HEK293 (cell line): ENCODE results near the gene FAXC.

Experiments
- EGR2 ChIP-seq: fragments of 450-650 bp; formaldehyde crosslinking; IDR thresholded peaks from 2 replicates; pipeline ENCODE4 v1.5.1; 2016; ENCODE audit warnings: low read depth, missing biosample characterization, missing genetic modification characterization
- GLIS1 ChIP-seq: fragments of 450-650 bp; formaldehyde crosslinking; IDR thresholded peaks from 2 replicates; pipeline ENCODE4 v1.5.1; 2016; ENCODE audit warnings: missing biosample characterization, missing genetic modification characterization
- GLIS2 ChIP-seq: fragments of 450-650 bp; formaldehyde crosslinking; IDR thresholded peaks from 2 replicates; pipeline ENCODE4 v1.5.1; 2016; ENCODE audit warnings: missing biosample characterization, missing genetic modification characterization
- HOXD13 ChIP-seq: sonication (generic); formaldehyde crosslinking; IDR thresholded peaks from 2 replicates; pipeline ENCODE4 v1.8.0; 2022; ENCODE audit warnings: missing genetic modification reagents, borderline replicate concordance
- KLF10 ChIP-seq: fragments of 450-650 bp; IDR thresholded peaks from 2 replicates; pipeline ENCODE4 v1.5.1; 2018; ENCODE audit warnings: missing biosample characterization, mild to moderate bottlenecking, missing genetic modification characterization
- OSR2 ChIP-seq: fragments of 450-650 bp; formaldehyde crosslinking; IDR thresholded peaks from 2 replicates; pipeline ENCODE4 v1.5.1; 2016; ENCODE audit warnings: missing biosample characterization, missing genetic modification characterization
- SALL2 ChIP-seq: fragments of 450-650 bp; formaldehyde crosslinking; IDR thresholded peaks from 2 replicates; pipeline ENCODE4 v1.5.0; 2017; ENCODE audit warnings: missing biosample characterization, mild to moderate bottlenecking, missing genetic modification characterization, borderline replicate concordance
- SETDB1 ChIP-seq: IDR thresholded peaks from one replicate; pipeline ENCODE4 v1.6.1; 2017; ENCODE audit warnings: mild to moderate bottlenecking, low read length, moderate library complexity, mixed read lengths; ENCODE audit not compliant: insufficient read length
- TRIM28 ChIP-seq: IDR thresholded peaks from 2 replicates; pipeline ENCODE4 v1.6.1; 2011; ENCODE audit warnings: low read length, control low read depth, borderline replicate concordance
- YY1 ChIP-seq: fragments of 450-650 bp; formaldehyde crosslinking; IDR thresholded peaks from 2 replicates; pipeline ENCODE4 v1.5.1; 2018; ENCODE audit warnings: missing biosample characterization, missing genetic modification characterization
- ZBTB20 ChIP-seq: fragments of 450-650 bp; formaldehyde crosslinking; IDR thresholded peaks from 2 replicates; pipeline ENCODE4 v1.5.1; 2016; ENCODE audit warnings: missing biosample characterization, missing genetic modification characterization
- ZBTB21 ChIP-seq: fragments of 450-650 bp; formaldehyde crosslinking; IDR thresholded peaks from 2 replicates; pipeline ENCODE4 v1.5.1; 2017; ENCODE audit warnings: missing biosample characterization, missing genetic modification characterization
- ZBTB8A ChIP-seq: fragments of 450-650 bp; formaldehyde crosslinking; IDR thresholded peaks from 2 replicates; pipeline ENCODE4 v1.5.1; 2016; ENCODE audit warnings: missing biosample characterization, missing genetic modification characterization
- ZEB2 ChIP-seq: fragments of 450-650 bp; formaldehyde crosslinking; IDR thresholded peaks from 2 replicates; pipeline ENCODE4 v1.5.1; 2016; ENCODE audit warnings: missing biosample characterization, missing genetic modification characterization
- ZFP37 ChIP-seq: fragments of 450-650 bp; formaldehyde crosslinking; IDR thresholded peaks from 2 replicates; pipeline ENCODE4 v1.5.1; 2016; ENCODE audit warnings: missing biosample characterization, missing genetic modification characterization
- ZFP41 ChIP-seq: fragments of 450-650 bp; formaldehyde crosslinking; IDR thresholded peaks from 2 replicates; pipeline ENCODE4 v1.5.1; 2016; ENCODE audit warnings: missing biosample characterization, missing genetic modification characterization, borderline replicate concordance
- ZNF112 ChIP-seq: fragments of 450-650 bp; formaldehyde crosslinking; IDR thresholded peaks from 2 replicates; pipeline ENCODE4 v1.5.0; 2017; ENCODE audit warnings: missing biosample characterization, missing genetic modification characterization
- ZNF146 ChIP-seq: fragments of 450-650 bp; formaldehyde crosslinking; IDR thresholded peaks from 2 replicates; pipeline ENCODE4 v1.5.1; 2016; ENCODE audit warnings: missing biosample characterization, missing genetic modification characterization
- ZNF155 ChIP-seq: fragments of 450-650 bp; formaldehyde crosslinking; IDR thresholded peaks from 2 replicates; pipeline ENCODE4 v1.5.1; 2016; ENCODE audit warnings: missing biosample characterization, missing genetic modification characterization
- ZNF175 ChIP-seq: fragments of 450-650 bp; formaldehyde crosslinking; IDR thresholded peaks from 2 replicates; pipeline ENCODE4 v1.5.1; 2016; ENCODE audit warnings: missing biosample characterization, missing genetic modification characterization
- ZNF184 ChIP-seq: fragments of 450-650 bp; IDR thresholded peaks from 2 replicates; pipeline ENCODE4 v1.5.1; 2018; ENCODE audit warnings: missing biosample characterization, mild to moderate bottlenecking, missing genetic modification characterization
- ZNF19 ChIP-seq: fragments of 450-650 bp; formaldehyde crosslinking; IDR thresholded peaks from 2 replicates; pipeline ENCODE4; 2016; ENCODE audit warnings: missing biosample characterization, missing genetic modification characterization, low read depth
- ZNF23 ChIP-seq: fragments of 450-650 bp; formaldehyde crosslinking; IDR thresholded peaks from 2 replicates; pipeline ENCODE4 v1.5.1; 2016; ENCODE audit warnings: missing biosample characterization, missing genetic modification characterization, borderline replicate concordance
- ZNF24 ChIP-seq: fragments of 450-650 bp; formaldehyde crosslinking; IDR thresholded peaks from 2 replicates; pipeline ENCODE4 v1.5.1; 2016; ENCODE audit warnings: missing biosample characterization, missing genetic modification characterization
- ZNF266 ChIP-seq: fragments of 450-650 bp; formaldehyde crosslinking; IDR thresholded peaks from 2 replicates; pipeline ENCODE4 v1.5.1; 2016; ENCODE audit warnings: missing biosample characterization, missing genetic modification characterization, low read depth
- ZNF302 ChIP-seq: fragments of 450-650 bp; formaldehyde crosslinking; IDR thresholded peaks from 2 replicates; pipeline ENCODE4 v1.5.1; 2016; ENCODE audit warnings: missing biosample characterization, missing genetic modification characterization, low read depth
- ZNF354C ChIP-seq: fragments of 450-650 bp; formaldehyde crosslinking; IDR thresholded peaks from 2 replicates; pipeline ENCODE4 v1.5.1; 2016; ENCODE audit warnings: missing biosample characterization, missing genetic modification characterization, low read depth, borderline replicate concordance
- ZNF37A ChIP-seq: fragments of 450-650 bp; IDR thresholded peaks from 2 replicates; pipeline ENCODE4 v1.5.1; 2018; ENCODE audit warnings: missing biosample characterization, missing genetic modification characterization
- ZNF426 ChIP-seq: fragments of 450-650 bp; formaldehyde crosslinking; IDR thresholded peaks from 2 replicates; pipeline ENCODE4 v1.5.1; 2017; ENCODE audit warnings: missing biosample characterization, missing genetic modification characterization, mild to moderate bottlenecking, inconsistent platforms, moderate library complexity
- ZNF48 ChIP-seq: fragments of 450-650 bp; formaldehyde crosslinking; IDR thresholded peaks from 2 replicates; pipeline ENCODE4 v1.5.1; 2016; ENCODE audit warnings: missing biosample characterization, missing genetic modification characterization
- ZNF529 ChIP-seq: fragments of 450-650 bp; formaldehyde crosslinking; IDR thresholded peaks from 2 replicates; pipeline ENCODE4 v1.5.1; 2017; ENCODE audit warnings: missing genetic modification characterization, missing biosample characterization; ENCODE audit not compliant: insufficient replicate concordance
- ZNF555 ChIP-seq: fragments of 450-650 bp; formaldehyde crosslinking; conservative IDR thresholded peaks from 2 replicates; pipeline ENCODE4 v1.5.1; 2017; ENCODE audit warnings: missing biosample characterization, mild to moderate bottlenecking, missing genetic modification characterization, inconsistent platforms
- ZNF585B ChIP-seq: fragments of 450-650 bp; formaldehyde crosslinking; IDR thresholded peaks from 2 replicates; pipeline ENCODE4 v1.5.1; 2016; ENCODE audit warnings: missing biosample characterization, missing genetic modification characterization
- ZNF623 ChIP-seq: fragments of 450-650 bp; formaldehyde crosslinking; IDR thresholded peaks from 2 replicates; pipeline ENCODE4 v1.5.1; 2016; ENCODE audit warnings: missing biosample characterization, missing genetic modification characterization
- ZNF76 ChIP-seq: fragments of 450-650 bp; formaldehyde crosslinking; IDR thresholded peaks from 2 replicates; pipeline ENCODE4; 2016; ENCODE audit warnings: low read depth, missing biosample characterization, missing genetic modification characterization, borderline replicate concordance
- ZNF776 ChIP-seq: fragments of 450-650 bp; formaldehyde crosslinking; IDR thresholded peaks from 2 replicates; pipeline ENCODE4 v1.5.0; 2017; ENCODE audit warnings: missing biosample characterization, missing genetic modification characterization, borderline replicate concordance
- ZNF791 ChIP-seq: fragments of 450-650 bp; formaldehyde crosslinking; IDR thresholded peaks from 2 replicates; pipeline ENCODE4 v1.5.1; 2016; ENCODE audit warnings: missing biosample characterization, missing genetic modification characterization
- ZSCAN30 ChIP-seq: fragments of 450-650 bp; IDR thresholded peaks from 2 replicates; pipeline ENCODE4 v1.5.1; 2018; ENCODE audit warnings: missing biosample characterization, mild to moderate bottlenecking, missing genetic modification characterization, moderate library complexity
- TF ChIP-seq, protein P1 (sequence below): fragments of 450-650 bp; formaldehyde crosslinking; IDR thresholded peaks from 2 replicates; pipeline ENCODE4 v1.5.1; 2017; ENCODE audit warnings: missing biosample characterization, mild to moderate bottlenecking, missing genetic modification characterization, moderate library complexity
- TF ChIP-seq, protein P2 (sequence below): fragments of 450-650 bp; formaldehyde crosslinking; IDR thresholded peaks from 2 replicates; pipeline ENCODE4 v1.5.1; 2017; ENCODE audit warnings: missing biosample characterization, missing genetic modification characterization
- TF ChIP-seq, protein P3 (sequence below): fragments of 450-650 bp; formaldehyde crosslinking; IDR thresholded peaks from 2 replicates; pipeline ENCODE4 v1.5.1; 2017; ENCODE audit warnings: missing biosample characterization, missing genetic modification characterization

Gene FAXC

GRCh38 chr6:99390896-99391295 is 41.4 kb upstream of the FAXC start (continued):
- TF ChIP-seq SALL2 (tag by site-specific recombination) (no peak), ZNF529 (tag by site-specific recombination) (peak; percentile 83), ZNF23 (no peak), ZSCAN30 (no peak), YY1 (tag by site-specific recombination) (no peak), ZNF776 (tag by site-specific recombination) (no peak), ZBTB20 (tag by site-specific recombination) (no peak), OSR2 (tag by site-specific recombination) (no peak), ZNF146 (tag by site-specific recombination) (no peak), ZNF175 (tag by site-specific recombination) (no peak), ZNF37A (tag by site-specific recombination) (no peak), ZBTB8A (tag by site-specific recombination) (peak; percentile 82), ZNF266 (peak; percentile 90), ZFP37 (no peak), ZNF791 (tag by site-specific recombination) (0 out of 2 replicates have a peak, but pooled peaks have one; percentile 51), SETDB1 (no peak), ZNF184 (no peak), ZNF623 (tag by site-specific recombination) (peak; percentile 85), ZNF24 (tag by site-specific recombination) (no peak), ZNF555 (tag by site-specific recombination) (peak; percentile 93), ZNF426 (peak; percentile 93), HOXD13 (CRISPR knock-in tag) (no peak), ZEB2 (tag by site-specific recombination) (no peak), ZNF155 (no peak), ZNF48 (no peak), GLIS2 (tag by site-specific recombination) (no peak), ZFP41 (tag by site-specific recombination) (no peak), ZBTB21 (tag by site-specific recombination) (peak; percentile 59; the same call in 1 of the 2 replicates), ZNF585B (tag by site-specific recombination) (no peak), EGR2 (tag by site-specific recombination) (no peak), ZNF76 (tag by site-specific recombination) (no peak), ZNF112 (tag by site-specific recombination) (no peak), ZNF302 (tag by site-specific recombination) (no peak), ZNF19 (tag by site-specific recombination) (peak; percentile 85; the same call in 1 of the 2 replicates), KLF10 (tag by site-specific recombination) (no peak), GLIS1 (no peak), TRIM28 (no peak), ZNF354C (tag by site-specific recombination) (0 out of 2 replicates have a peak, but pooled peaks have one; percentile 18)
- TF ChIP-seq, protein P1, sequence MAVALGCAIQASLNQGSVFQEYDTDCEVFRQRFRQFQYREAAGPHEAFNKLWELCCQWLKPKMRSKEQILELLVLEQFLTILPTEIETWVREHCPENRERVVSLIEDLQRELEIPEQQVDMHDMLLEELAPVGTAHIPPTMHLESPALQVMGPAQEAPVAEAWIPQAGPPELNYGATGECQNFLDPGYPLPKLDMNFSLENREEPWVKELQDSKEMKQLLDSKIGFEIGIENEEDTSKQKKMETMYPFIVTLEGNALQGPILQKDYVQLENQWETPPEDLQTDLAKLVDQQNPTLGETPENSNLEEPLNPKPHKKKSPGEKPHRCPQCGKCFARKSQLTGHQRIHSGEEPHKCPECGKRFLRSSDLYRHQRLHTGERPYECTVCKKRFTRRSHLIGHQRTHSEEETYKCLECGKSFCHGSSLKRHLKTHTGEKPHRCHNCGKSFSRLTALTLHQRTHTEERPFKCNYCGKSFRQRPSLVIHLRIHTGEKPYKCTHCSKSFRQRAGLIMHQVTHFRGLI (tag by site-specific recombination), result no peak
- TF ChIP-seq, protein P2, sequence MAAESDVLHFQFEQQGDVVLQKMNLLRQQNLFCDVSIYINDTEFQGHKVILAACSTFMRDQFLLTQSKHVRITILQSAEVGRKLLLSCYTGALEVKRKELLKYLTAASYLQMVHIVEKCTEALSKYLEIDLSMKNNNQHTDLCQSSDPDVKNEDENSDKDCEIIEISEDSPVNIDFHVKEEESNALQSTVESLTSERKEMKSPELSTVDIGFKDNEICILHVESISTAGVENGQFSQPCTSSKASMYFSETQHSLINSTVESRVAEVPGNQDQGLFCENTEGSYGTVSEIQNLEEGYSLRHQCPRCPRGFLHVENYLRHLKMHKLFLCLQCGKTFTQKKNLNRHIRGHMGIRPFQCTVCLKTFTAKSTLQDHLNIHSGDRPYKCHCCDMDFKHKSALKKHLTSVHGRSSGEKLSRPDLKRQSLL (tag by site-specific recombination), result no peak
- TF ChIP-seq, protein P3, sequence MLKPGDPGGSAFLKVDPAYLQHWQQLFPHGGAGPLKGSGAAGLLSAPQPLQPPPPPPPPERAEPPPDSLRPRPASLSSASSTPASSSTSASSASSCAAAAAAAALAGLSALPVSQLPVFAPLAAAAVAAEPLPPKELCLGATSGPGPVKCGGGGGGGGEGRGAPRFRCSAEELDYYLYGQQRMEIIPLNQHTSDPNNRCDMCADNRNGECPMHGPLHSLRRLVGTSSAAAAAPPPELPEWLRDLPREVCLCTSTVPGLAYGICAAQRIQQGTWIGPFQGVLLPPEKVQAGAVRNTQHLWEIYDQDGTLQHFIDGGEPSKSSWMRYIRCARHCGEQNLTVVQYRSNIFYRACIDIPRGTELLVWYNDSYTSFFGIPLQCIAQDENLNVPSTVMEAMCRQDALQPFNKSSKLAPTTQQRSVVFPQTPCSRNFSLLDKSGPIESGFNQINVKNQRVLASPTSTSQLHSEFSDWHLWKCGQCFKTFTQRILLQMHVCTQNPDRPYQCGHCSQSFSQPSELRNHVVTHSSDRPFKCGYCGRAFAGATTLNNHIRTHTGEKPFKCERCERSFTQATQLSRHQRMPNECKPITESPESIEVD (tag by site-specific recombination), result no peak
